ENCODE measurements around the gene GRK3. TPM values are rescaled to one million over a fixed set of nuclear protein-coding genes. Genes with fewer than 3 reads are reported as not detected.
"Not testable (repeated sequence)": the region's sequence is repeated elsewhere in the genome, so short reads cannot be mapped to it uniquely, and the experiment has no call there.

The GRK3 gene
- total RNA-seq, 1 experiment from 2014 or later: 14.6 TPM

- TF ChIP-seq JUND (IDR thresholded peaks at IDR 0.05): no peak
- no peak for TF ChIP-seq TCF7L2 (IDR thresholded peaks at IDR 0.05; ENCODE audit: borderline replicate concordance, extremely low read depth, insufficient read depth, insufficient read length)
Observed at GRCh38 chr22:25551396-25551795, 13.1 kb upstream of the GRK3 start (continued).

- H3K79me2 ChIP-seq (ENCODE audit: insufficient read depth, low read length); DNase-seq (ENCODE audit: low read depth, low spot score); H3K4me3 ChIP-seq (replicated peaks in 1 of 2; ENCODE audit: low read depth in 1 of 2, low read length in 2 of 2); ATAC-seq; H3K4me2 ChIP-seq (ENCODE audit: low read length); H3K27ac ChIP-seq (ENCODE audit: low read depth, low read length); H3K27me3 ChIP-seq (ENCODE audit: insufficient read depth, low read length); H4K20me1 ChIP-seq (ENCODE audit: insufficient read depth); H3K9ac ChIP-seq (ENCODE audit: low read length); H3K4me1 ChIP-seq (ENCODE audit: control insufficient read depth in 1 of 2, insufficient read depth in 2 of 2, low read length in 2 of 2); H3K9me2 ChIP-seq (ENCODE audit: insufficient read depth); intact Hi-C loops (cut with micrococcal nuclease); POLR2A ChIA-PET; CTCF ChIA-PET; H2AFZ ChIP-seq (ENCODE audit: low read depth, low read length, poor library complexity, severe bottlenecking); H3K9me3 ChIP-seq (ENCODE audit: control insufficient read depth in 1 of 2, insufficient read depth in 1 of 2, low read depth in 1 of 2, low read length in 2 of 2); BruUV-seq (replicated peaks); H3K36me3 ChIP-seq (ENCODE audit: control insufficient read depth in 1 of 2, insufficient read depth in 2 of 2, low read length in 2 of 2); RAD21 ChIA-PET (ENCODE audit: low non-redundant PET in 1 of 2, low total read pairs in 2 of 2, uncharacterized antibody in 2 of 2, unreplicated experiment in 2 of 2): not testable (repeated sequence)
Observed at GRCh38 chr22:25552405-25552804, 12.1 kb upstream of the GRK3 start.

- no peak overlapping the region for H2AFZ ChIP-seq (ENCODE audit: low read depth, low read length, poor library complexity, severe bottlenecking)
- H3K36me3 ChIP-seq (ENCODE audit: control insufficient read depth in 1 of 2, insufficient read depth in 2 of 2, low read length in 2 of 2): no peaks in the 10 kb centered on the region
- ChIA-PET POLR2A (no interaction called here), CTCF (no interaction called here), RAD21 (ENCODE audit: low non-redundant PET in 1 of 2, low total read pairs in 2 of 2, uncharacterized antibody in 2 of 2, unreplicated experiment in 2 of 2) (no interaction called here)
- H3K9me2 ChIP-seq (ENCODE audit: insufficient read depth): no peaks in the 10 kb centered on the region
- intact Hi-C loops (cut with micrococcal nuclease): no loop called here
- ATAC-seq: no peak
- H3K4me1 ChIP-seq (ENCODE audit: control insufficient read depth in 1 of 2, insufficient read depth in 2 of 2, low read length in 2 of 2): peaks cover 0 to 4% of the 10 kb centered on the region in 2 experiments; a peak in 1 of 4 replicates
- H3K27me3 ChIP-seq (ENCODE audit: insufficient read depth, low read length): no peaks in the 10 kb centered on the region
- no peak for TF ChIP-seq REST (IDR thresholded peaks at IDR 0.05; ENCODE audit: low read depth)
- TF ChIP-seq ZBTB33 (IDR thresholded peaks at IDR 0.05; ENCODE audit: extremely low read depth, insufficient replicate concordance, low read length): no peak
- no peak for TF ChIP-seq CEBPB (IDR thresholded peaks at IDR 0.05; ENCODE audit: low read depth)
- H3K4me3 ChIP-seq (replicated peaks in 1 of 2; ENCODE audit: low read depth in 1 of 2, low read length in 2 of 2): no peak overlapping the region
- no peaks in the 10 kb centered on the region for H4K20me1 ChIP-seq (ENCODE audit: insufficient read depth)
- no TSS peak for BruUV-seq (replicated peaks)
- no peaks in the 10 kb centered on the region for H3K79me2 ChIP-seq (ENCODE audit: insufficient read depth, low read length)
- no peaks in the 10 kb centered on the region for H3K9me3 ChIP-seq (ENCODE audit: control insufficient read depth in 1 of 2, insufficient read depth in 1 of 2, low read depth in 1 of 2, low read length in 2 of 2)
- H3K27ac ChIP-seq (ENCODE audit: low read depth, low read length): no peak overlapping the region
- DNase-seq (ENCODE audit: low read depth, low spot score): no peak
- no peak overlapping the region for H3K9ac ChIP-seq (ENCODE audit: low read length)
- no peak overlapping the region for H3K4me2 ChIP-seq (ENCODE audit: low read length)
Observed at GRCh38 chr22:25553131-25553530, 11.3 kb upstream of the GRK3 start.
